SH-SY5Y (cell line): ENCODE data around the gene EBI3.

Experiments
- GATA2 ChIP-seq: IDR thresholded peaks from 2 replicates; pipeline ENCODE4 v1.6.1; 2011; ENCODE audit warnings: mild to moderate bottlenecking, low read depth, low read length
- GATA3 ChIP-seq: IDR thresholded peaks from 2 replicates; pipeline ENCODE4 v1.6.1; 2011; ENCODE audit warnings: low read depth, mild to moderate bottlenecking, low read length, moderate library complexity

DNA sequence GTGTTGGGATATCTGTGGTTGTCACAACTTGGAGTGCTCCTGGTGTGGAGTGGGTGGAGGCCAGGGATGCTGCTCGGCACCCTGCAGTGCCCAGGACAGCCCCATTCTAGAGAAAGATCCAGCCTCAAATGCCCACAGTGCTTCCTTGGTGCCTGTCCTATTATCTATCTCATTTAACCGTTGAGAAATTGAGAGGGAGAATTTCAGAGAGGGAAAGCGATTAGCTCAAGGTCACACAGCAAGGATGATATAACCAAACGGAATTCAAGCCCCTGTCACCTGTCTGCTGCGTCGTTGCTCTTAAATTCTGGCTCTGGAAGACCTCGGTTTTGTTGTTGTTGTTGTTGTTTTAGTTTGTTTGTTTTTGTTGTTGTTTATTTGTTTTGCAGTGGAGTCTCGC is 33.3 kb upstream of the EBI3 start:
- no peak for TF ChIP-seq GATA2
- TF ChIP-seq GATA3 = no peak
